GM12874 (cell line): ENCODE data around the gene FBXO5.

Source experiments
- CTCF ChIP-seq: IDR thresholded peaks from 2 replicates; pipeline ENCODE4 v1.5.1; 2011; ENCODE audit warnings: low read depth, mild to moderate bottlenecking, control low read depth, low read length, moderate library complexity; ENCODE audit not compliant: insufficient read depth

Gene FBXO5

GRCh38 chr6:152942319-152942869 lies 40.4 kb downstream of the FBXO5 start:
- TF ChIP-seq CTCF, result no peak

DNA sequence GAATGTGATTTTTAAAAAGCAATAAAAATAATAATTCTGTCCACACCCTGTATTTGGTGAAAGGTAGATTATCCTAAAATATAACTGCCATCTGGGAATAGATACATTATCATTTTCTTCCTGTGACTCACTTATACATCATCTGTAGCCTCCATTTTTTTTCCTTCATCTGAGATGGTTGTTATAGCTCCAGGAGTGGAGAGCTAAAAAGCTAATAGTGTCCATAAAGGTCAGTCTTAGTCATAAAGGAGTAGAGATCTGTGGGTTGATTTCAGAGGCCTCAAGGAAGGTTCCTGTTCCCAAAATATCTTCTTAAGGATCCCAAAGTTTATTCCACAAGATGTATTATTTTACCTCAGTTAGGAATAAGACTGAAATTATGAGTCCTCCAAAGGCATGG lies 41.1 kb downstream of the FBXO5 start:
- TF ChIP-seq CTCF, result no peak

DNA sequence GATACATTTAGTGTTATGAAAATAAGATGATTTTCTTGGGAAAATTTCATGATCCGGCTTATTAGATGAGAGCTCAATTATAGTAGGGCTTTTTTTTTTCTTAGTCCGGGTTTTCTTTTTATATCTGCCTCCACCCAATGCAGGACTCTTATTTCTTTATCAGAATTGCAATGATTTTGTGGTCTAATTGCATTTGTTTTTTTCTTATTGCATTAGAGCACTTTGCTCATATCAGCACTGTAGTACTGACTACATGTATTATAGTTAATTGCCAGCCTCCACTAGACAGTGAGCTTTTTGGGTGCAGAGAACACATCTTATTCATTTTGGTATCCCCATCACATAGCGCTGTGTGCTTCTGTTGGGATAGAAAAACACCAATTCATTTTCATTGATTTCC lies 50.0 kb downstream of the FBXO5 start:
- TF ChIP-seq CTCF, result no peak

- no peak for TF ChIP-seq CTCF
These were observed 60.1 kb downstream of the FBXO5 start for GRCh38 chr6:152922706-152923105.
